ENCODE results near the gene ERC2. TPM values are rescaled to one million over a fixed set of nuclear protein-coding genes. Genes with fewer than 3 reads are reported as not detected.

ERC2 gene
- total RNA-seq, 1 donor from 2014 or later = under 0.01 TPM

- Histone ChIP-seq H3K27me3 (ENCODE audit: control insufficient read depth, insufficient read depth, low read length) (no peaks in the 10 kb centered on the region), H3K4me3 (ENCODE audit: low read depth, low read length) (no peak overlapping the region), H3K36me3 (ENCODE audit: control insufficient read depth, insufficient read depth, low read length) (no peaks in the 10 kb centered on the region)
- TF ChIP-seq CTCF (IDR thresholded peaks at IDR 0.05; ENCODE audit: insufficient read depth, low read length, severe bottlenecking) = no peak
- DNase-seq (ENCODE audit: low read depth) = no peak
- FAIRE-seq = no peak
Measured at GRCh38 chr3:56188201-56188600, 280.1 kb downstream of the ERC2 start.

- no peak overlapping the region for H3K4me3 ChIP-seq (ENCODE audit: low read depth, low read length)
- H3K36me3 ChIP-seq (ENCODE audit: control insufficient read depth, insufficient read depth, low read length) = no peaks in the 10 kb centered on the region
- no peaks in the 10 kb centered on the region for H3K27me3 ChIP-seq (ENCODE audit: control insufficient read depth, insufficient read depth, low read length)
- DNase-seq (ENCODE audit: low read depth) (no peak), FAIRE-seq (no peak)
- no peak for TF ChIP-seq CTCF (IDR thresholded peaks at IDR 0.05; ENCODE audit: insufficient read depth, low read length, severe bottlenecking)
Measured at GRCh38 chr3:56187051-56187450, 281.2 kb downstream of the ERC2 start.

GRCh38 chr3:56185827-56186226, 282.4 kb downstream of the ERC2 start:
- no peaks in the 10 kb centered on the region for H3K36me3 ChIP-seq (ENCODE audit: control insufficient read depth, insufficient read depth, low read length)
- no peak for DNase-seq (ENCODE audit: low read depth)
- no peak for FAIRE-seq
- H3K27me3 ChIP-seq (ENCODE audit: control insufficient read depth, insufficient read depth, low read length) = no peaks in the 10 kb centered on the region
- no peak overlapping the region for H3K4me3 ChIP-seq (ENCODE audit: low read depth, low read length)
- TF ChIP-seq CTCF (IDR thresholded peaks at IDR 0.05; ENCODE audit: insufficient read depth, low read length, severe bottlenecking) = no peak

DNA sequence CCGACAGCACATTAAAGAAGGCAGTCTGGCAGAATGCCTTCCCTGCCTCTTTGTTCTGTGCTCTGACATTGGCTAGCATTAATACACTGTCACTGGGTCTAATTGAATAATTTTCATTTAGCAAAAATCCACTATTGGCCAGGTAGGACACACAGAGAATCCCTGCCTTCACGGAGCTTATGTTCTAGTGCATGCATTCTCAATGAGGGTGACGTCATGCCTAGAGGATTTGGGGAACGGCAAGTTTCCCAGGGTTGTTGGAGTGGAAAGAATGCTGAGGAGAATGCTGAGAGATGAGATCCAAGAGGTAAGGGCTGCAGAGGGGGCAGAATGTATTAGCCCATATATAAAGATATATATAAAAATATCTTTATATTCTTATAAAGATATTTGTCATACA, 284.7 kb downstream of the ERC2 start:
- TF ChIP-seq CTCF (IDR thresholded peaks at IDR 0.05; ENCODE audit: insufficient read depth, low read length, severe bottlenecking) = no peak
- H3K4me3 ChIP-seq (ENCODE audit: low read depth, low read length) = no peak overlapping the region
- no peak for FAIRE-seq

GRCh38 chr3:56180433-56180832, 287.8 kb downstream of the ERC2 start:
- Histone ChIP-seq H3K36me3 (ENCODE audit: control insufficient read depth, insufficient read depth, low read length) (no peaks in the 10 kb centered on the region), H3K4me3 (ENCODE audit: low read depth, low read length) (no peak overlapping the region), H3K27me3 (ENCODE audit: control insufficient read depth, insufficient read depth, low read length) (no peaks in the 10 kb centered on the region)
- TF ChIP-seq CTCF (IDR thresholded peaks at IDR 0.05; ENCODE audit: insufficient read depth, low read length, severe bottlenecking) = no peak
- DNase-seq (ENCODE audit: low read depth) (no peak), FAIRE-seq (no peak)

More for the DNA sequence above, 284.7 kb downstream of the ERC2 start:
- Histone ChIP-seq H3K27me3 (ENCODE audit: control insufficient read depth, insufficient read depth, low read length) (no peaks in the 10 kb centered on the region), H3K36me3 (ENCODE audit: control insufficient read depth, insufficient read depth, low read length) (no peaks in the 10 kb centered on the region)
- DNase-seq (ENCODE audit: low read depth) = no peak

- Histone ChIP-seq H3K27me3 (ENCODE audit: control insufficient read depth, insufficient read depth, low read length) (no peaks in the 10 kb centered on the region), H3K4me3 (ENCODE audit: low read depth, low read length) (no peak overlapping the region), H3K36me3 (ENCODE audit: control insufficient read depth, insufficient read depth, low read length) (no peaks in the 10 kb centered on the region)
- DNase-seq (ENCODE audit: low read depth) (no peak), FAIRE-seq (no peak)
- no peak for TF ChIP-seq CTCF (IDR thresholded peaks at IDR 0.05; ENCODE audit: insufficient read depth, low read length, severe bottlenecking)
Measured at GRCh38 chr3:56173601-56174000, 294.7 kb downstream of the ERC2 start.
